GM19193 (cell line): Measurements from ENCODE around the gene RNFT2.

Source experiments
- POLR2A ChIP-seq: IDR thresholded peaks from 4 replicates; pipeline ENCODE4 v1.6.1; 2011; ENCODE audit not compliant: insufficient read depth, insufficient read length; ENCODE audit errors: extremely low read depth

Gene RNFT2

DNA sequence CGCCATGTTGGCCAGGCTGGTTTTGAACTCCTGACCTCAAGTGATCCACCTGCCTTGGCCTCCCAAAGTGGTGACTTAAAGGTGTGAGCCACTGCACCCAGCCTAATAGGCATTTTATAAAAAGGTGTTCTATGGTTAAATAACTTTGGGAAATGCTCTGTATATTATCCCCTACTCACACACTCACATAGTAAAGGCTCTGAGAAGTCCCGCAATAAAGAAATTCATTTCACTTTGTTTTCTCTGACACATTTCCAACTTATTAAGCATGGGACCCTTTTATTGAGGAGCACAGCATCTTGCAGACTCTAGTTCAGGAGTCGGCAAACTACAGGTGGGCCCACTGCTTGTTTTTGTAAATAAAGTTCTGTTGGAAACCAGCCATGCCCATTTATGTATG is 63.9 kb downstream of the RNFT2 start:
- TF ChIP-seq POLR2A: no peak

DNA sequence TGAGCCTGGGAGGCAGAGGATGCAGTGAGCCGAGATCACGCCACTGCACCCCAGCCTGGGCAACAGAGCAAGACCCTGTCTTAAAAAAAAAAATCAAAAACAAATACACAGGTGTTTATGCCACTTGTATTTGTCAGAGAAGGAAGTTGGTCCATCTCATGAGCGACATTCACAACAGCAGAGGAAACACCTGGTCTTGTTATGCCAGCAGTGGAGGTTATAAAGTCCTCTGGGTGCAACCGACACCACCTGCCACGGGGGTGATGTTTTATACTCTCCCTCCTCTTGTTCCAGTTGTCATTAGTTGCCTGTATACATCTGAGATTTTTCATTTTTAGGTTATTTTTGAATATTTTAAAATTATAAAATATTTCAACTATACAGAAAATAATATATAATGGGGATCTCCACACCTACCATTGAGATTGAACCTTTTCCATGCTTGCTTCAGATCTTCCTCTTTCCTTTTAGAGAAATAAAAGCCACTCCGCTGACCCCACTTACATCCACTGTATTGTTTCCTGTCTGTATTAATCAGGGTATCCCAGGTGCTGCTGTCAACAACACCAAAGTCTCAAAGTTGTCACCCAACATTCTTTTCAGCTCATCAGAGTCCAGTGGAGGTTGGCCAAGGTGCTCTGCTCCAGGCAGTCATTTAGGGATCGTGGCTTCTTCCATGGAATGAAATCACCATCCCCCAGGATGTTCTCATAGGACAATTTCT is 65.1 kb downstream of the RNFT2 start:
- TF ChIP-seq POLR2A: no peak

DNA sequence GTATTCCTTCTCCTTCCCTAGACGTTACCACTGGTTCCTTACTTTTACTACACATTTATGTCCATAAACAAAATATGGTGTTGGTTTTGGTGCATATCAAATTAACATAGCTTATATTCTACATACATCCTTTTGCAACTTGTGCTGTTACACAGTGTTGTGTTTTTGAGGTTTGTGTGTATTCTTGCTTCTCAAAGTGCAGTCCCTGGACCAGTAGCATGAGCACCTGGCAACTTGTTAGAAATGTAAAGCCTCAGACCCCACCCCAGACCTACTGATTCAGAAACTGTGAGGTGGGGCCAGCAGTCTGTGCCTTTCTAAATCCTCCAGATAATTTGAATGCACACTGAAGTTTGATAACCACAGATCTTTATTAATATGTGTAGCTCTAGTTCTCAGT is 65.9 kb downstream of the RNFT2 start:
- TF ChIP-seq POLR2A: no peak

DNA sequence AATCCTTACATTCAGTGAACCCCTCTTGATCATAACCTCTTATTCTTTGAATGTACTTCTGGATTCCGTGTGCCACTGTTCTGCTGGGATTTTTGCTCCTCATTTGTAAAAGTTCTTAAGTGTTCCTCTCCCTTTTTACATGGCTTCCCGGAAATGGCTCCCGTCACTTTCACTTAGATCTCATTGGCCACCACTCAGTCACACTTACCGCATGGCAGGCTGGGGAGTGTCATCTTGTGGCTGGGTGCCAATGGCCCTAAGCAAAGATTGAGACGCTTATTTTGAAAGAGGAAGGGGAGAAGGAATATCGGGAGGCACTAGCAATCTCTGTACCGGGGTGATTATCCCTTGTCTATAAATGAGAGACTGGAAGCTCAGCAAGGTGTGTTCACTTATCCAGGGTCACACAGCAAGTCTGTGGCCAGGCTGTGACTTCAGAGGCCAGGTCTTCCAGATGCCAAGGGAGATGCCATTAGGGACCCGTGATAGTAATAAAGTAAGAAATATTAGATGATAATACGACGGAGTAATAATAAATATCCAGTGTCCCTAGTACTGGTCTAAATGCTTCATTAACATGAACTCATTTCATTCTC is 68.8 kb downstream of the RNFT2 start:
- no peak for TF ChIP-seq POLR2A

DNA sequence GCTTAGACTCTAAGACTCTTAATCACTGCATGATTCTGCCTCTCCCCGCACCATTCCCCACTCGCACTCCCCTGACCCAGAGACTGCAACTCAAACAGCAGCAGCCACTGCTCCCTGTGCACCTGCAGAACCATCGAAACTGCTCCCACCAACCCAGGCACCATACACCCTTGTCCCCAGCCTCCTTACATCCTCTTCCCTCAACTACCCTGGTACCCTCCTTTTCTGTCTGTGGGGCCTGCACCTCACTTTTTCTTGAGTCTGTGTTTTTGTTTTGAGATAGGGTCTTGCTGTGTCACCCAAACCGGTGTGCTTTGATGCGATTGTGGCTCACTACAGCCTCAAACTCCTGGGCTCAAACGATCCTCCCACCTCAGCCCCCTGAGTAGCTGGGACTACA is 69.4 kb downstream of the RNFT2 start:
- no peak for TF ChIP-seq POLR2A

DNA sequence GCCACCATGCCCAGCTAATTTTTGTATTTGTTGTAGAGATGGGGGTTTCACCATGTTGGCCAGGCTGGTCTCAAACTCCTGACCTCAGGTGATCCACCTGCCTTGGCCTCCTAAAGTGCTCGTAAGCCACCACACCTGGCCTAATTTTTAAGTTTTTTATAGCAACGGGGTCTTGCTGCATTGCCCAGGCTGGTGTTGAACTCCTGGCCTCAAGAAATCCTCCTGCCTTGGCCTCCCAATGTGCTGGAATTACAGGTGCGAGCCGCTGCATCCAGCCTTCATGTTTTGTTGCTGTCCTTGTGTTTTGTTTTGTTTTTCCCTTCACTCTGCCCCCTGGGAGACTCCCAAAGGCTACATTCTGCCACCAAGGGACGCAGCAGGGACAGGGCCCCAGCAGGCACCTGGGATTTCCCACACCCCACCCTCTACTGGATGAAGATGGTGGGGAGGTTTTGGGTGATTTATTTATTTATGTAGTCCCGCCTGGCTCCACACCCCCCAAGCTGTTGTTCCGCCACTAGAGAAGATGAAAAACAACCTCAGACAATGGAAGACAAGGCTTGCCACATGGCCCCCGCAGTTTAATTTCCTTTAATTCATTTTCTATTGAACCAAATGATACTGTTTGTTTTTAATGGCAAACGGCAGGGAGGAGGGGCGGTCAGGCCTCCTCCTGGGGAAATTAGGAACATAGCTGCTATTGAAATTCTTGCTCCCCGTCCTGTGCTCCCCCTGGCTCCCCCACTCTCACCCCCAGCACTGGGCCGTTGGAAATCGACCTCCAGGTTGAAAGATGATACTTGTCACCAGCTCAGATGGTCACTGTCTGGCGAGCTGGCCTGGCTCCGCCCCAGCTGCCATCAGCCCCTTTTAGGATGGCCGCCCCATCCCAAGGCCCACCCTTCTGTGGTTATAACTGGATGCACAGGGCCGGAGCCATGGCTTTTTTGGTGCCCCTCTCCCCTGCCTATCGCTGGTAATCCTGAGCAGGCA is 70.3 kb downstream of the RNFT2 start:
- no peak for TF ChIP-seq POLR2A

DNA sequence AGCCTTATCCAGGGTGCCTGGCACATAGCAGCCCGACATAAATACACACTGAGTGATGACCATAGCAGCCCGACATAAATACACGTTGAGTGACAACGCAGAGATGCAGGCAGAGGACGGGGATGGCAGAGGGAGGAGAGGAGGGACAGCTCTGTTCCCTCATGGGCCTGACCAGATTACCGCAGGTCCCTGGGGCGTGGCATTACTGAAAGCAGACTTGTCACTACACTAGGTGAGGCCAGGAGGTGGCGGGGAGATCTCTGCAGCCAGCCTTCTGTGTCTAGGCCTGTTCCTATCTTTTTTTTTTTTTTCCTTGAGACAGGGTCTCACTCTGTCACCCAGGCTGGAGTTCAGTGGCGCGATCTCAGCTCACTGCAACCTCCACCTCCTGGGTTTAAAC is 74.1 kb downstream of the RNFT2 start:
- TF ChIP-seq POLR2A: no peak

DNA sequence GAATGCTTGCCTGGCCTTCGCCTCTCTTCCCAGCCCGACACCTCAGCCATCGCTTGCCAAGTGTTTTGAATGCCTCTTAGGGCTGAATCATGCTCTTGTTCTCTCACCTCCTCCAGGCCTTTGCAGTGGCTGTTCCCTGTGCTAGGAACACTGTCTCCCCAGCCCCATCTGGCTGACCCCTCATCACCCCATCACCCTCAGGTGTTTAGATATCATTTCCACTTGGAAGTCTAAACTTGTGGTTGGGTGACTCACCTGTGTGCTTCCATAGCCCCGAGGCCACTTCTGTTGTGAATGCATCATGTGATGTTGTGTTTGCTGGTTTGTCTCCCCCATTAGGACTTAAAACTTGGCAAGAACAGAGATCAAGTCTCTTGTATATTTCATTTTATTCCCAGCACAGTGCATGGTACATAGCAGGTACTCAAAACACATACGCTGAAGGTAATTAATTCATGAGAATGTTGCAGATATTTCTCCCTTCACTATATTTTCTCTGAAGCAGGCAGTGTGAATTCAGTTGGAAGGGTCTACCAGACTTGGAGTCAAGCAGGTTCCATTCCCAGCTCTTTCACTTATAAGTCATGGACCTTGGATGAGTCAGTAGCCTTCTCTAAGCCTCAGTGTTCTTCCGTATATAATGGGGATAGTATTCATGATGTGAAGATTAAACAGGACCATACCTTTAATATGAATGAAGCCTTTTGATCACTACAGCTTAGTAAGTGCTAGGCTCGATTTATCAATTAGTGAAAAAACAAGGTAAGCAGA is 75.3 kb downstream of the RNFT2 start:
- no peak for TF ChIP-seq POLR2A

DNA sequence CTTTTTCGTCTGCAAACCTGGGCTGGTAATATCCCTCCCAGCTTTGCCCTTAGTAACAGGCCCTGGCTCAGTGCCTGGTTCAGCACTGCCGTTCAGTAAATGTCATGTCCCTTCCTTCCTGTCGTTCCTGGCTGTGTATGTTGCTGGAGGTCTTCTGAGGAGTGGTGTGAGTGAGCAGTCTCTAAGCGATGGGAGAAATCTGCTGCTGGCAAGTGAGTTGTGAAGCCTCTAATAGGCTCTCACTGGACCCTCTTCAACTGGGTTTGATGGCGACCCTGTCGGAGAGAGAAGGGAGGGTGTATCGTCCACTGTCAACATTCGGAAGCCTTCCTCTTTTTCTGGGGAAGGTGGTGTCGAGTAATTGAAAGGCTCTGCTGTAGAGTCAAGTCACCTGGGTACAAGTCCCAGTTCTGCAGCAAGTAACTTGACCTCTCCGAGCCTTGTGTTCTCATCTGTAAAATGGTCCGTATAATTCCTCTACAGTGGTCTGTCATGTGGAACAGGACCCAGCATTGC is 80.3 kb downstream of the RNFT2 start:
- no peak for TF ChIP-seq POLR2A

DNA sequence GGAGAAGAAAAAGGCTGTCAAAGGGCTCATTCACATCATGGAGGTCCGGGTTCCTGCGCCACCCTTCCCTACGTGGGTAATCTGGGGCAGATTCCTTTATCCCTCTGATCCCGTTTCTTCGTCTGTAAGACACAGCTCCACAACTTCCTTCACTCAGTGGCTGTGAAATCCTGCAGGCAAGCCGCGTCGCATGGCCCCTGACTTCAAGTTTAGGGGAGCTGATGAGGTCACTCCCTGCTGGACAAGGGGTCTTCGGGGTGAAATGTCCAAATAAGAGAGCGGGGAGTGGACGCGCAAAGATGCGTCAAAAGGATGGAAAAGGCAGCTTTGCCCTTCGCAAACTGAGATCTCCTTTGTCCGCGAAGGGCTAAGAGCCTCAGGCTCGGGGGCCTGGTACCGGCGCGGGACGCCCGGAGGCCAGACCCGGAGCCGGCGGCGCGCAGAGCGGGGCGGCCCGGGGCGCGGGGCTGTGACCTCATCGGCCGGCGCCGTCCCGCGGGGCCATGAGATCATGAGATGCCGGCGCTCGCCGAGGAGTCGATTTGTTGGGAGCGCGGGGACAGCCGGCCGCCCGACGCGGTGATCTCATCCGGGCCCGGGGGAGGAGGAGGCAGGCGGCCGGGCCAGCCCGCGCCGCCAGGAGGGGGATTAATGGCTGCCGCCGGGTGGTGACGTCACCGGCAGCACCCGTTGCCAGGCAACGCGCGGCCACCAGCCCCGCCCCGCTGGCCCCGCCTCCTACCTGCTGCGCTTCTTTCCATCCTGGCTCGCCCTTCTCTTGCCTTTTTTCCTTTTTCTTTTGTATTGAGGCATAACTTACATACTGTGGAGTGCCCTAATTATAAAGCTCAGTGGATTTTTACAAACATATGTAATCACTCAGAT is 81.1 kb downstream of the RNFT2 start:
- peak; percentile 81 for TF ChIP-seq POLR2A

DNA sequence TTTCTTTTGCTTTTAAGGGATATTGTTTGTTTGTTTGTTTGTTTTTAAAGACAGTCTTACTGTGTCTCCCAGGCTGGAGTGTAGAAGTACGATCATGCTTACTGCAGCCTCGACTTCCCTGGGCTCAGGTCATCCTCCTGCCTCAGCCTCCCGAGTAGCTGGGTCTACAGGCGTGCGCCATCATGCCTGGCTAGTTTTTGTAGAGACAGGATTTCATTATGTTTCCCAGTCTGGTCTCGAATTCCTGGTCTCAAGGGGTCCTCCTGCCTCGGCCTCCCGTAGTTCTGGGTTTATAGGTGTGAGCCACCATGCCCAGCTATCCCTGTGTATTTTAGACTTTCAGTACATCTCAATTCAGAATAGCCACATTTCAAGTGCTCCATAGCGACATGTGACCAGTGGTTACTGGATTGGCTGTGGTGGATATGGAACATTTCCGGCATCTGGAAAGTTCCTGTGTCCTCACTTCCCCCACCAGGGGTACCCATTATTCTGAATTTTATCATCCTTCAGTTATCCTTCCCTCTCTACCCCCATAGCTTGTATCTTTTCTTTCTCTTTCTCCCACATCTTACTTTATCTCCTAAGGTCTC is 82.0 kb downstream of the RNFT2 start:
- TF ChIP-seq POLR2A: no peak

DNA sequence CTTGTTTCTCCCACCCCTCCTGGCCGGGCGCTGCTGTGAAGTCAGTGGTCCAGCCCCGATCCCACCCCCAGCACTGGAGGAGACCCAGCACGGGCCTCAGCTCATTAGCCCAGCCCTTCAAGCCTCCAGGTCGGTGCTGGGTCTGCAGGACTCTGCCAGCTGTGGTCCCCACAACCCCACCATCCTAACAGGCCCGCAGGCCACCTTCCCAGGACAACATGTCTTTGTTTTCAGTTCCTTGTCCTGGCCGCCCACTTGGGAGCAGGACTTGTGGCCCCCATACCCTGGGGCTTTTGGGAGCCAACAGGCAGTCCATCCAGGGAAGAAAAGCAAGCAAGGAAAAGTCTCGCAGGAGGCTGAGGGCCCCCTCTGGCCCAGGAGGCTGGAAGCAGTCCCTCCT is 83.2 kb downstream of the RNFT2 start:
- no peak for TF ChIP-seq POLR2A

DNA sequence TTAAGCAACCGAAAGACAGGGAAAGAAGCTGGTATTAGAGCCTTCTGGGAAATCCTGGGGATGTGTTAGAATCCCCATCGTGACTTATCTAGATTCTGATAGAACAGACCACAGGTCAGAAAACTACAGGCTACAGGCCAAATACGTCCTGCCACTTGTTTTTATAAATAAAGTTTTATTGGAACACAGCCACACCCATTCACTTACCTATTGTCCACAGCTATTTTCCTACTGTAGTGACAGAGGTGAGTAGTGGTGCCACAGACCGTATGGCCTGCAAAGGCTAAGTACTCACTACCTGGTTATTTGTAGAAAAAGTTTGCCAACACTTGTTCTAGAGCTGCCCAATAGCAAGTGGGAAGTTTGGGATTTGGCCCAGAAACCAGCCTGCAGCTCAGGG is 89.3 kb downstream of the RNFT2 start:
- TF ChIP-seq POLR2A: no peak
